Endothelial cell of umbilical vein (primary cell): Measurements from ENCODE around the gene CREG2. TPM values are rescaled to one million over a fixed set of nuclear protein-coding genes. Genes with fewer than 3 reads are reported as not detected.

ENCODE experiments used
- BruUV-seq: library from RNA; stranded (reverse); fragments of 400-500 nt; replicated peaks from 2 replicates; lab custom pipeline; 2021; lab: Mats Ljungman, UMichigan
- CTCF ChIA-PET: fragments of 300-600, 350-600 bp; sonication (Branson Sonifier 250); formaldehyde crosslinking; loops from one replicate; lab custom pipeline; 2021; ENCODE audit warnings: antibody characterized with exemption, inconsistent platforms; lab: Charles Lee
- POLR2A ChIA-PET: fragments of 300-600, 350-600 bp; sonication (Branson Sonifier 250); formaldehyde crosslinking; loops from one replicate; lab custom pipeline; 2021; ENCODE audit warnings: antibody characterized with exemption, inconsistent platforms; lab: Charles Lee
- DNase-seq: peaks from one replicate; pipeline ENCODE4 v3.0.0-alpha.2; 2011; ENCODE audit warnings: low read depth, low spot score
- FAIRE-seq: peaks from 2 replicates; lab custom pipeline; 2011; peaks lifted over from hg19 to GRCh38; lab: Jason Lieb, UNC
- H2AFZ ChIP-seq: 2 replicates; pipeline ENCODE4 v1.6.0; 2012; ENCODE audit warnings: low read depth, low read length, control low read depth, inconsistent platforms
- H3K27ac ChIP-seq: 2 replicates; pipeline ENCODE4 v1.5.1; 2011; ENCODE audit warnings: low read depth, mild to moderate bottlenecking, control low read depth, low read length, moderate library complexity; ENCODE audit not compliant: insufficient read depth
- H3K27me3 ChIP-seq, 2 experiments: 2 replicates each; pipeline versions ENCODE4 v1.6.0 to v1.6.1; 2011; ENCODE audit warnings: low read length in 2 of 2, mixed read lengths in 1 of 2; ENCODE audit not compliant: control insufficient read depth in 2 of 2, insufficient read depth in 2 of 2
- H3K36me3 ChIP-seq, 2 experiments: 2 replicates in 1 of 2; 3 replicates in 1 of 2; pipeline ENCODE4 v1.5.1; 2011; ENCODE audit warnings: low read length in 2 of 2, mild to moderate bottlenecking in 1 of 2, moderate library complexity in 1 of 2; ENCODE audit not compliant: control insufficient read depth in 2 of 2, insufficient read depth in 2 of 2; ENCODE audit errors: extremely low read depth in 1 of 2
- H3K4me1 ChIP-seq: 3 replicates; pipeline ENCODE4 v1.5.1; 2011; ENCODE audit warnings: mild to moderate bottlenecking, low read length; ENCODE audit not compliant: control insufficient read depth, insufficient read depth; ENCODE audit errors: extremely low read depth
- H3K4me2 ChIP-seq: 2 replicates; pipeline ENCODE4 v1.6.1; 2011; ENCODE audit warnings: low read length, control low read depth, mixed read lengths; ENCODE audit not compliant: insufficient read depth
- H3K4me3 ChIP-seq, 3 experiments: fragments of 200-600 bp in 1 of 3; sonication (generic), shearing (Covaris generic) in 1 of 3; replicated peaks in 1 of 3; 2 replicates each; pipeline ENCODE4 v1.5.1; 2011 to 2016; ENCODE audit warnings: control low read depth in 3 of 3, low read length in 3 of 3, mild to moderate bottlenecking in 2 of 3, inconsistent platforms in 1 of 3, low read depth in 1 of 3, moderate library complexity in 1 of 3; ENCODE audit not compliant: insufficient read depth in 1 of 3
- H3K79me2 ChIP-seq: 2 replicates; pipeline ENCODE4 v1.6.0; 2012; ENCODE audit warnings: low read length, inconsistent platforms; ENCODE audit not compliant: control insufficient read depth, insufficient read depth
- H3K9ac ChIP-seq: replicated peaks from 2 replicates; pipeline ENCODE3; 2011; ENCODE audit warnings: low read length, control low read depth; ENCODE audit not compliant: insufficient read depth; ENCODE audit errors: extremely low read depth
- H3K9me1 ChIP-seq: replicated peaks from 3 replicates; pipeline ENCODE4 v1.6.0; 2011; ENCODE audit warnings: mild to moderate bottlenecking, low read length; ENCODE audit not compliant: control insufficient read depth, insufficient read depth; ENCODE audit errors: extremely low read depth
- H3K9me3 ChIP-seq: replicated peaks from 2 replicates; pipeline ENCODE4 v1.5.1; 2012; ENCODE audit warnings: low read length, inconsistent platforms; ENCODE audit not compliant: control insufficient read depth, insufficient read depth
- H4K20me1 ChIP-seq: replicated peaks from 2 replicates; pipeline ENCODE3; 2011; ENCODE audit warnings: mild to moderate bottlenecking, low read length; ENCODE audit not compliant: control insufficient read depth, insufficient read depth; ENCODE audit errors: extremely low read depth
- EZH2 ChIP-seq: IDR thresholded peaks from 2 replicates; pipeline ENCODE4 v1.6.1; 2012; ENCODE audit warnings: borderline replicate concordance, low read depth, mild to moderate bottlenecking, moderate library complexity, low read length, inconsistent platforms; ENCODE audit not compliant: severe bottlenecking
- FOS ChIP-seq: IDR thresholded peaks from 2 replicates; pipeline ENCODE4 v1.6.1; 2011; ENCODE audit warnings: mild to moderate bottlenecking, low read length, moderate library complexity, borderline replicate concordance; ENCODE audit not compliant: insufficient read depth
- GATA2 ChIP-seq: IDR thresholded peaks from 2 replicates; pipeline ENCODE4 v1.7.0; 2011; ENCODE audit warnings: low read depth, mild to moderate bottlenecking, moderate library complexity, mixed read lengths, low read length; ENCODE audit not compliant: insufficient read length, insufficient read depth
- JUN ChIP-seq: IDR thresholded peaks from 2 replicates; pipeline ENCODE4 v1.6.1; 2011; ENCODE audit warnings: borderline replicate concordance, low read depth; ENCODE audit not compliant: insufficient read length, insufficient read depth
- MYC ChIP-seq: IDR thresholded peaks from one replicate; pipeline ENCODE4 v1.6.1; 2011; ENCODE audit warnings: mild to moderate bottlenecking, low read depth, low read length
- POLR2A ChIP-seq: IDR thresholded peaks from 2 replicates; pipeline ENCODE4 v1.6.1; 2012; ENCODE audit warnings: low read depth, mild to moderate bottlenecking, control low read depth, low read length
- POLR2AphosphoS5 ChIP-seq: IDR thresholded peaks from 2 replicates; pipeline ENCODE4 v1.6.1; 2012; ENCODE audit warnings: low read depth, mild to moderate bottlenecking, control low read depth, low read length, moderate library complexity; ENCODE audit not compliant: insufficient read depth
- dilution Hi-C: fragments of 300-500 bp; cut with MboI; formaldehyde crosslinking; loops from one replicate; pipeline ENCODE4 v1.15.0; 2019; ENCODE audit warnings: low sequenced_read_pairs; ENCODE audit not compliant: extremely low pct_ligation_motif_present
- intact Hi-C: fragments of 100-400 bp; cut with micrococcal nuclease; formaldehyde crosslinking; loops from one replicate; pipeline ENCODE4 v1.10.0; 2022
- polyA plus RNA-seq, 4 experiments: library from polyadenylated mRNA; depleted of rRNA in 3 of 4; stranded (reverse) in 3 of 4; unstranded in 1 of 4; fragments of >200 nt; gene quantifications; 2 replicates each; pipeline versions ENCODE4 v1.2.1 to v1.2.3, GENCODE V29; 2011 to 2012; ENCODE audit warnings: missing spikeins in 1 of 4
- total RNA-seq: library from RNA; stranded (reverse); gene quantifications from 2 replicates; pipeline ENCODE4 v1.2.3, GENCODE V29; 2021
- TF ChIP-seq, protein P1 (sequence below), 2 donors: IDR thresholded peaks; 1 replicate in 1 of 2; 2 replicates in 1 of 2; pipeline ENCODE4 v1.5.1; 2011; ENCODE audit warnings: low read length in 2 of 2, mild to moderate bottlenecking in 2 of 2, moderate library complexity in 2 of 2, control low read depth in 1 of 2, inconsistent platforms in 1 of 2, low read depth in 1 of 2; ENCODE audit not compliant: insufficient read depth in 1 of 2; ENCODE audit errors: extremely low read depth in 1 of 2
- TF ChIP-seq, protein P2 (sequence below): IDR thresholded peaks from 2 replicates; pipeline ENCODE4 v1.6.1; 2011; ENCODE audit not compliant: insufficient read depth, insufficient read length

Gene CREG2
- total and polyA plus RNA-seq, 2 donors (not counting 3 experiments of a cell fraction or from before 2014, with no cell fraction given), result 0.48 to 2.0 TPM

DNA sequence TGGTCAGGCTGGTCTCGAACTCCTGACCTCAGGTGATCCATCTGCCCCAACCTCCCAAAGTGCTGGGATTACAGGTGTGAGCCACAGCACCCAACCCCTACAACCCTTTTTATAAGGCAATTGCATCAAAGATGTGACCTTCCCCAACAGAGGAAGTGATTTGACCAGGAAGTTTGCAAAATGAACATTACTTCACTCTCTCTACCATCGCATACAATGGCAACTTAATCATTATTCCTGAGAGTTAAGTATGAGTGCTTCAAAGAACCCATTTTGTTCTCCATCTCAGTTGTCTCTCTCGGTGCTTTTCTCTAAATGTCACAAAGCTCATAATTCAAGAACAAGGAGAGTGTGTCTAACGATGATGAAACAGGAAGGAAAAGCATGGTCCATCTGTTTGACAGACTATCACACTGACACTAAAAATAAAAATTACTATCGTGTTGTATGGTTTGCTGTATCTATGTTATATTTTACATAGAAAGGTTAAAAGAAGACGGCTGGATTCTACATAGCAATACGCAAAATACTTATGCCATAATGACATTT is 18.1 kb upstream of the CREG2 start:
- H3K27me3 ChIP-seq, result peaks cover 3 to 9% of the 10 kb centered on the region in 2 experiments
- no TSS peak for BruUV-seq
- no peak for DNase-seq
- POLR2A ChIA-PET, result no interaction called here
- H4K20me1 ChIP-seq, result no peaks in the 10 kb centered on the region
- H3K4me1 ChIP-seq, result no peaks in the 10 kb centered on the region
- CTCF ChIA-PET, result interaction anchor here (1.4 to 7.8 kb wide), 2 partner anchors 14 to 63 kb away, joined by 3 to 55 read pairs; no protein-coding TSS in a partner anchor
- no peaks in the 10 kb centered on the region for H3K9me3 ChIP-seq
- no peaks in the 10 kb centered on the region for H3K9me1 ChIP-seq
- H3K4me3 ChIP-seq, result no peak overlapping the region
- H3K9ac ChIP-seq, result no peak overlapping the region
- no peak overlapping the region for H3K4me2 ChIP-seq
- no peak overlapping the region for H2AFZ ChIP-seq
- dilution Hi-C loops (no loop called here), intact Hi-C loops (no loop called here)
- no peaks in the 10 kb centered on the region for H3K36me3 ChIP-seq
- H3K27ac ChIP-seq, result no peak overlapping the region
- H3K79me2 ChIP-seq, result no peaks in the 10 kb centered on the region
- TF ChIP-seq EZH2, result no peak
- TF ChIP-seq, protein P1, sequence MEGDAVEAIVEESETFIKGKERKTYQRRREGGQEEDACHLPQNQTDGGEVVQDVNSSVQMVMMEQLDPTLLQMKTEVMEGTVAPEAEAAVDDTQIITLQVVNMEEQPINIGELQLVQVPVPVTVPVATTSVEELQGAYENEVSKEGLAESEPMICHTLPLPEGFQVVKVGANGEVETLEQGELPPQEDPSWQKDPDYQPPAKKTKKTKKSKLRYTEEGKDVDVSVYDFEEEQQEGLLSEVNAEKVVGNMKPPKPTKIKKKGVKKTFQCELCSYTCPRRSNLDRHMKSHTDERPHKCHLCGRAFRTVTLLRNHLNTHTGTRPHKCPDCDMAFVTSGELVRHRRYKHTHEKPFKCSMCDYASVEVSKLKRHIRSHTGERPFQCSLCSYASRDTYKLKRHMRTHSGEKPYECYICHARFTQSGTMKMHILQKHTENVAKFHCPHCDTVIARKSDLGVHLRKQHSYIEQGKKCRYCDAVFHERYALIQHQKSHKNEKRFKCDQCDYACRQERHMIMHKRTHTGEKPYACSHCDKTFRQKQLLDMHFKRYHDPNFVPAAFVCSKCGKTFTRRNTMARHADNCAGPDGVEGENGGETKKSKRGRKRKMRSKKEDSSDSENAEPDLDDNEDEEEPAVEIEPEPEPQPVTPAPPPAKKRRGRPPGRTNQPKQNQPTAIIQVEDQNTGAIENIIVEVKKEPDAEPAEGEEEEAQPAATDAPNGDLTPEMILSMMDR (IDR thresholded peaks at IDR 0.05; ENCODE audit: extremely low read depth in 1 of 2, insufficient read depth in 1 of 2, low read depth in 1 of 2, low read length in 2 of 2), result no peak
- no peak for TF ChIP-seq MYC
- TF ChIP-seq POLR2AphosphoS5, result no peak
- no peak for TF ChIP-seq POLR2A
- no peak for TF ChIP-seq JUN
- no peak for TF ChIP-seq FOS
- TF ChIP-seq, protein P2, sequence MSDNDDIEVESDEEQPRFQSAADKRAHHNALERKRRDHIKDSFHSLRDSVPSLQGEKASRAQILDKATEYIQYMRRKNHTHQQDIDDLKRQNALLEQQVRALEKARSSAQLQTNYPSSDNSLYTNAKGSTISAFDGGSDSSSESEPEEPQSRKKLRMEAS, result no peak
- no peak for TF ChIP-seq GATA2
- FAIRE-seq, result no peak
